Hematopoietic multipotent progenitor cell treated with erythropoietin and hydrocortisone succinate and interleukin-3 and kit ligand, for 17 days (in vitro differentiated cells): Measurements from ENCODE around the gene GPR148.

Experiments used
- DNase-seq: peaks from one replicate; pipeline ENCODE4 v3.0.0-alpha.2; 2015; ENCODE audit warnings: low spot score

GPR148 gene

DNA sequence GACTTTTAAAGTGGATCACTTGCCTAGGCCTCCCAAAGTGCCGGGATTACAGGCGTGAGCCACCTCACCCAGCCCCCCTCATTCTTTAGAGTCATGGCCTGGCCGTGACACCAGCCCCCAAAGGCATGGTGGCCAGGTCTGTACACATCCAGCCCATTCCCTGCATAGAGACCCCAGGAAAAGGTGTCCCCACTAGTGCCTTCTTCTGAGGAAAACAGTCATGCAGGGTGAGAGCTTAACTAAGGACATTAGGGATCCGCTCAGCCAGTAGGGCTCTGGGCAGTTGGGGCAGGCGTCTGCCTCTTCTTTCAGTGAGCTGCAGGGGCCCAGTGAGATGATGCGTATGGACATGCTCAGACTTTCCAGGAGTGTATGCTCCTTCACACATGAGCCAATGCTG, 20.8 kb downstream of the GPR148 start:
- DNase-seq: no peak

DNA sequence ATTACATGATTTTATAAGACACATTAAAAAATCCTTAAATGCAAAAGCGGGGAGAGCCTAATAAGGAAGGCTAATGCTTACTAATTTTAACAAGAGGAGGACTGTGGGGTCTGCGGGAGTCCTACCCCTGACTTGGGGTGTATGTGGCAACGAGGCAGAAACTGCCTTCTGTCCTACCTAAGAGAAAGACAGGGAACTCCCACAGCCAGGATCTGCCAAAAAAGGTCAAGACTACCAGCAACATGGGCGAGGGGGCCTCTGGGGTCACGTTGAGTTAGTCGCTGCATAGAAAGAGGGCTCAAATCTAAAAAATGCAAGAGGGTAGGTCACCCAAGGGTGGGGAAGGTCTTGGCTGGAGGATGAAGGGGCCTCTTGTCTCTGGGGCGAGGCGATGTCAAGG, 25.9 kb downstream of the GPR148 start:
- DNase-seq: no peak

DNA sequence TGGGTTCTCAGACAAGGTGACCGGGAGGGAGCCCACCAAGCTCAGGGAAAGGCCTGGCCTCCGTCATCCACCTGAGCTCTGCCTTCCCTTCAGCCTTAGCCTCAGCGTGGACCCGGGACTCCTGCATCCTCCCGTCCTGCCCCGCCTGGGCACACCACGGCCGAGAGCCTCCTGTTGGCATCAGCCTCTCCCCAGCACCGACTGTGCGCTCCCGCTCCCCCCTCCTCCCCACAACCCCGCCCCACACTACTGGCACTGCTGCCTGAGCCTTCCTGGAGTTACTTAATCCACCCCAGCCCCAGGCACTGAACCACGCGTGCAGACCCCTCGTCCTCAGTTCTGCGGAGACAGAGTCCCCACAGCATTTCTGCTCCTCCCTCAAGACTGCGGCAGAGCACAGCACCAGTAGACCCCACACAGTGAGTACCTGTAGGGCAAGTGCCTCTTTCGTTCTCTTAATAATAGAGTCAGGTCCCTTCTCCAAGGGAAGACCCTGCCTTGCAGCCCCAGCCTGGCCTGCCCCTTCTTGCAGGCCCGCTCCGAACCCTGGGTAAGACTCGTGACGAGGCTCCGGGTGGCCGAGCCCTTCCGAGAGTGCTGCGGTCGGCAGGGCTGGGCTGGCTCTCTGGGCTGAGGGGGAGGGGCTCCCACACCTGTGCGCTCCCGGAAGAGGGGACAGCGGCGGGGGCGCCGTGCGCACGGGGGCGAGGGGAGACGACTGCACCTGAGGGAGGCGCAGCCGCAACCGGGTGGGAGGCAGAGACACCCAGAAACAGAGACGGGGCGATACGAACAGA, 26.6 kb downstream of the GPR148 start, which contains the start of gene AMER3:
Gene AMER3 (plus strand): TSS at position 285 of the 797 bp plus-strand sequence. CDS start 6,533 bp downstream, outside the sequence.
- no peak for DNase-seq

DNA sequence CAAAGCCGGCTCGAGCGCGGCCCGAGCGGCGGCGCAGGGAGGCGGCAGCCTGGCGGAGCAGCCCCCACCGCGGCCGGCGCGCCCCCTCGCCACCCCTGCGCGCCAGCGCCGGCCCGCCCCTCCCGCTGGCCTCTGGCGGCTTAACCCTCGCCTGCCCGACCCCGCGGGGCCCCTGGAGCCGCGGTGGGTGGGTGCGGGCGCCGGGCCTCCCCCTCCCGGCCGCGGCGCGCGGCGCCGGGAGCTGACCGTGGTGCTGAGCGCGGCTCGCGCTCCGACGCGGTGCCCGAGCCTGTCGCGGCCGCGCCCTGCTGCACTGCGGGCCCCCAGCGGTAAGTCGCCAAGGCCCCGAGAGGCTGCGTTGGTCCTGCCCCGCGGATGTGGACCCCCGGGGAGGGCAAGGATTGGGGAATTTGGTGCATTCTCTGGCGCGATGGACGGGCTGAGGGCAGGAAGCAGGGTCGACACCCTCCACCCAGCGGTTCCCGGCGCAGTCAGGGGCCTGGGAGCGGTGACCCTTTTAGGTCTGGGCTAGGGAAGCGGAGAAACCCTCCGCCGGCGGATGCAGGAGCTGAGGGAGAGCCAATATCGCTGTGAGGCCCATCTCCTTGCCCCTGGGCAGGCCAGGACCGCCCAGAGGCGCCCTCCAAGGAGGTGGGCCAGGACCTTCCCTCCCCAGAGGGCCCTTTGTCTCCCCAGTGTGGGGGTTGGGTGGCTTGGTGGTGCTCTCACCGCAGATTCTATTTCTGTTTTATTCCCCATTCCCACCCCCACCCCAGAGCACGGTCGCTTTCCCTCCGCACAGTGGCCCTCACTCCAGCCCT, 27.4 kb downstream of the GPR148 start:
- DNase-seq: no peak

DNA sequence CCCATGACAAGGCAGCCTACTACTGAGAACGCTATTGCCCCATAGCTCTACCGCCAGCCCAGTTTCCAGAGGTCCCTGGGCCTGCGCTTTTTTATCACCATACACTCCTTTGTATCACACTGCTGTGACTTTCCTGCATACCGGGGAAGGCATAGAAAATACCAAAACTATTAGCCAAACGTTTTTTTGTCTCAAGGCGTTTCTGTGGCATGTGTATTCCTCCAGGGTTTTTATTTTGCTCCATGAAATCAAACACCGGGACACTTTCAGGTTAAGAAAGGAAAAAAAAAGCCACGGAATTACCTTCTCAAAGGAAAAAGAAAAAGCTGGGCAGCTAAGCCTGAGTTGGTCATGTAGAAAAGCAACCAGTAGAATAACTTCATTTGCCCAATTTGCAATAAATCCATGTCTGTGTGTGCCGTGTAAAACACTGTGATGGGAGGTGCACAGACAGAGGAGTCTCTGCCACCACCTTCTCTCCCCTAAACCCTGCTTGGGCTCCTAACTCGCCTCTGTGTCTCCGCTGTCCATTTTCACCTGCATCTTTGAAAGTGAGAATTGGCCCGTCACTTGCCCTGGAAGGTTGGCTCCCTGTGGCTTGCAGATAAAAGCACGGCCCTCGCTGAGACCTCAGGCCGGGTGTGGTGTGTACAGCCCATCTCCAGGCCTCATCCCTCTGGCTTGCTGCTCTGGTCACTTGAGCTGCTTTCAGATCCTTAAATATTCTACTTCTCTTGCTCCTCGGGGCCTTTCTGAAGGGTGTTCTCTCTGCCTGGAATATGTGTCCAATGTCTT, 28.2 kb downstream of the GPR148 start:
- no peak for DNase-seq

DNA sequence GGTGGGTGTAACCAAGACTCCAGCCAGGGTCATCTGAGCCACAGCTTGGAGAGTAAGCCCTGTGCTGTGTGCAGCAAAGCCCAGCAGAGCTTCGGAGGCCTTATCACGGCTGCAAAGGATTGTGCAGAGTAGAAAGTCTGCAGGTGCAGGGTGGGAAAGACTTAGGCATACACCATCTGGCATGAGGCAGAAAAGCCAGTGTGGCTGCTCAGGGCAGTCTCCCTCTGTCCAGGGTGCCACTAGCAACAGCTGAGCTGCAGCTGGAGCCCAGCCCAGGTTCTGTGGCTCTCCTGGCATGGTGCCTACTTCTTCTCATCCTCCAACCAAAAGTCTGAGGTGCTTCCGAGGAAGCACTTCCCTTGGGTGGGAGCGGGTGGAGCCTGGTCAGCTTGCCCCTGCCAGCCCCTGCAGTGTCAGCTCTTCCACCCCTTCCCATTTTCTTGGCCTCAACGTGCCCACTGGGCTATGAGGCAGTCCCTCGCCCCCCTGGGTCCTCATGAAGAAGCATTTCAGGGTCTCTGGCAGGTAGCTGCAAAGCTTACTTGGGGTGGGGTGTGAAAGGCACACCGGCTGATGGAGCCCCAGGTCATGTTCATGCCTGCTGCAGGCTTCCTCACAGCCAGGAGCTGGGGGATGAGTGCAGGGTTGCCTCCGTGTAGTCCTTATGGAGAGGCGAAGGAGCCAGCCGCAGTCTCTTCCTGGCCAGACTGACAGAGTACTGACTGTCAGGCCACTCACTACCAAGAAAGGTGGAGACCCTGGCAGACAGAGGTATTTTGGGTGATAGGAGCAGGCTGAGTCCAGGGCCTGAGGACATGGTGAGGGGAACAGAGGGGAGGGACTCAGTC, 31.3 kb downstream of the GPR148 start:
- no peak for DNase-seq

DNA sequence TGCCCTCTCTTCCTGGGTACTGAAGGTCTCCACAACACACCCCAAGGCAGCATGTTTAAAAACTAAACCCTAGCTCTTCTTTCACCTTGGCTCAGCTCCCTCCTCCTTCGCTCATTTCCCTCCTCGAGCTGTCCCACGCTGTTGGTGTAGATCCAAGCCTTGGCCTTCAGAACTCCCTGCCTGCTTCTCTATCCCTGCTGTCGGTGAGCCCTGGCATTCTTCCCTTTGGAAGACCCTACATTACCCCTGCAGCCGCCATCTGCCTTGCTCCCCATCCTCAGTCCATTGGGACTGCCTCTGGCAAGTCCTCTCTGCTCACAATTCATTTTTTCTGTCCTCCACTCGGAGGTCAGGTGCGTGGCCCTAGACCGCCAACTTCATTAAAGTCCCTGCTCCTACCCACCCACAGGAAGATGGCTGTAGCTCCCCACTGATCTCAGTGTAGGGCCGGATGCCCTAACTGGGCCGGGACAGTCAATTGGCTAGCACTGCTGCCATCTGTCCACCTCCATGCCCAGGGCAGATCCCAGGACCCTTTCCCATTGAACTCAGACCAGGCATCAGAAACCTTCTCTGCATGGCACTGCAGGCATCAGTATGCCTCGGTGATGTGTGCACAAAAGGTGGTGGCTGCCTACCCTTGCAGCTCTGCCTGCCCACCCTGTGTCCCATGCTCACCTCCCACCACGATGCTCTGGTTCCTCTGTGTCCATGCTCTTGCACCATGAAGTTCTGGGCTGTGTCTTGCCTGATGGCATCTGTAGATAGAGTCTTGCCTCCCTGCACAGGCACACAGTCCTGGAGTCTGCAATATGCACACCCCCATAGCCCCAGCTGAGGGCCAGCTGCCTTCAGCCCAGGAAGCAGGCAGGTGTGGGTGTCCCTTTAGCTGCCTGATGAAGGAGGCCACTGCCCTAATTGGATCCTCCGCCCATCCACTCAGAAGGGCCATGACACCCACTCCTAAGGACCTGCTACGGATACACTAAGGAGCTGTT, 32.2 kb downstream of the GPR148 start:
- DNase-seq: no peak

DNA sequence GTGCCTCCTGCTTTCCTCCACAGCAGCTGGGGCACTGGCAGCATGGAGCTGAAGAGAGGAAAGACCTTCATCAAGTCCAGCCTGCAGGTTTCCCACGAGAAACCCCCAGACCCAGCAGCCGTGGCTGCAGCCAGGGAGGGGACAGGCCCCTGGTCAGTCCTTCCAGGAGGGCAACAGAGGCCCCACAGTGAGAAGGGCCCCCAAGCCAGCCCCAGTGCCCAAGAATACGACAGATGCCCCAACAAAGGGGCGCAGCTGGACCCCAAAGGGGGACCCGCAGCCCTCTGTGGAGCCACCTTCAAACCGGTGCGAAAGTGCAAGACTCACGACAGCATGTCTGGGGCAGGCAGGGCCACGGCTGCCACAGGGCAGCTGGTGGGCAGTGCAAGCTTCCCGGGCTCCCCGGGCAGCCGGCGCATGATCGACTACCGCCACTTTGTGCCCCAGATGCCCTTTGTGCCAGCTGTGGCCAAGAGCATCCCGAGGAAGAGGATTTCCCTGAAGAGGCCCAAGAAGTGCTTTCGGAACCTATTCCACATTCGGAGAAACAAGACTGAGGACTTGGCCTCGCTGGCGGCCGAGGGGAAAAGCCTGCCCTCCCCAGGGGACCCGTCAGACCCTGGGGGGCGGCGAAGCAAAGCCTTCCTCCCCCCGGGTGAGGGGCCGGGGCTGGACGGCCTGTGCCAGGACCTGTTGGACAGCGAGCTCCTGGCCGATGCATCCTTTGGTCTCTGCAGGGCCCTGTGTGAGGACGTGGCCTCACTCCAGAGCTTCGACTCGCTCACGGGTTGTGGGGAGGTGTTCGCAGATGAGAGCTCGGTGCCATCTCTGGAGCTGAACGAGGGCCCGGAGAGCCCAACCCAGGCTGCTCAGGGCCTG, 33.4 kb downstream of the GPR148 start:
- no peak for DNase-seq

DNA sequence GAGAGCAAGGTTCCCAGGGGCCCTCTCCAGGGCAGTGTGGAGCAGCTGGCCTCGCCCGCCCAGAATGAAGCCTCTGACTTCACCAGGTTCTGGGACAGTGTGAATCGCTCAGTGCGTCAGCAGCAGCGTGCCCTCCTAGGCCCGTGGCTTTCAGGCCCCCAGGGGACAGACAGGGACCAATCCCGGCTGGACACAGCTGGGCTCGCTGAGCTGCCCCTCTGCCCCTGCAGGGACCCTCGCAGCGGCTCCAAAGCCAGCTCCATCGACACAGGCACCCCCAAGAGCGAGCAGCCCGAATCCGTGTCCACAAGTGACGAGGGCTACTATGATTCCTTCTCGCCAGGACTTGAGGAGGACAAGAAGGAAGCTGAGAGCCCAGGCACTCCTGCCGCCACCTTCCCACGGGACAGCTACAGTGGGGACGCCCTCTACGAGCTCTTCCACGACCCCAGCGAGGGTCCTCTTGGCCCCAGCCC, 34.1 kb downstream of the GPR148 start:
- no peak for DNase-seq

DNA sequence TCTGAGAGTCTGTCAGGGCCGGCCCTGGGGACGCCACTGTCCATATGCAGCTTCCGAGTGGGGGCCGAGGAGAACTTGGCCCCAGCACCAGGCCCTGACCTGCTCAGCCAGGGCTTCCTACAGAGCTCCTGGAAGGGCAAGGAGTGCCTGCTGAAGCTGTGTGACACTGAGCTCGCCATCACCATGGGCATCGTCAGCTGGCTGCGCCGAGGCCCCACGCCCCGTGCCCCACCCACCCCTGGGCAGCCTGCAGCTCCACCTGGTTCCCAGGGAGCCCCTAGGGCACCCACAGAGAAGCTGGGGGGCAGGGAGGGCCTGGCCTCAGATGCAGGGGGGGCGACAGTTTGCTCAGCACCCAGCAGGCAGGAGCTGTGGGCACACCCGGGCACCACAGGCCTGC, 34.5 kb downstream of the GPR148 start:
- DNase-seq: no peak

DNA sequence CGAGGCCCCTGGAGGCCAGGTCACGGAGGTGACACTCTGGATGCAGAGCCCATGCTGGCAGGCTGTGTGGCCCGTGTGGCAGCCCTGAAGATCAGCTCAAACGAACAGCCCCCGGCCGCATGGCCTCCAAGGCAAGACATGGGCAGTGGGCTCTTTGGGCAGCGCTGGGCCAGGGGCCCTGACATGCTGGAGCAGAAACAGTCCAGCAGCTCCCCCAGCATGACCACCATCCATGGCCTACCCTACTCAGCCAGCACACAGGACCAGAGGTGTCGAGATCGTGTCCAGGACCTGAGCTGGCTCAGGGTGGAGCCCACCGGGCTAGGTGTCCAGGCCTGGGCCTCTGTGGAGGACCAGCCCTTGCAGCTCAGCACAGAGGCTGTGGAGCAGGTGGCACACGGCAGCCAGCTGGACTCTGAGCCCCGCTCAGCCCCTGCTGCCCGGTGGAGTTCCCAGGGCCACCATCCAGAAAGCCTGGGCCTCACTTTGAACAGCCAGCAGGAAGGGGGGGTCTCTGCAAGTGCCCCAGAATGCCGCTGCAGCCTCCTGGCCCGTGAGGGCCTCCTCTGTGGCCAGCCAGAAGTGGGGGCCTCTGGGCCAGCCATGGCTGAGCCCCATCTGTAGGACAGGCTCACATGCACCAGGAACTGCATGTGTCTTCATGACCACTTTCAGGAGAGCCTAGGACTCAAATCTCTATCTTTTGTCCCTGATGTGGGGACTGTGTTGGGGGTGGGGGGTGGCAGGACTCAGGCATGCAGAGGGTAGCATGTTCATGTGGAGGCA, 35.4 kb downstream of the GPR148 start:
- no peak for DNase-seq

DNA sequence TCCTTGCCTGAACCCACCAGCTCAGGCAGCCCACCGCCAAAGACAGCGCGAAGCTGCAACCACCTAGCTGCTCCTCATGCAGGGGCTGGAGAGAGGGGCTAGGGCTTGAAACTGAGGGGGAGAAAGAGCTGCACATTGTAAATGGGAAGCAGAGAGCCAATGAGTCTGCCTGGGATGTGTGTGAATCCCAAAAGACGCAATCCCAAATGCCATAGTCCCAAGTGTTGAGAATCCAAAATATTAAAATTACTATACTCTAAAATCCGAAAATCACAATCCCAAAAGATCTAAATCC, 35.9 kb downstream of the GPR148 start:
- no peak for DNase-seq

DNA sequence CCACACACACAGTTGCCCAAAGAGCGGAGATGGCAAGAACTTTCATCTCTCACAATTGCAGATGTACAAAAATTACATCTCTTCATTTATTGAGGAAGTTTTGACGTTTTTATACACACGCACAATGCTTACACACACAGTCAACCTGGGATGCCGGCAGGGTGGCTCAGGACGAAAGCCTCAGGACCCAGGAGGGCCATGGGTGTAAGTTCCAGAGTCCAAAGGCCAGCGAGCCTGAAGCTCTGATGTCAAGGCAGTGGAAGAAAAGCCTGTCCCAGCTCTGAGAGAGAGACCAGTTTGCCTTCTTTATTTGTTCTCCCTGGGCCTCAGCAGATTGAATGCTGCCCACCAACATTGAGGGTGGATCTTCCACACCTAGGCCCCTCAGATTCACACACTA, 36.6 kb downstream of the GPR148 start:
- no peak for DNase-seq

DNA sequence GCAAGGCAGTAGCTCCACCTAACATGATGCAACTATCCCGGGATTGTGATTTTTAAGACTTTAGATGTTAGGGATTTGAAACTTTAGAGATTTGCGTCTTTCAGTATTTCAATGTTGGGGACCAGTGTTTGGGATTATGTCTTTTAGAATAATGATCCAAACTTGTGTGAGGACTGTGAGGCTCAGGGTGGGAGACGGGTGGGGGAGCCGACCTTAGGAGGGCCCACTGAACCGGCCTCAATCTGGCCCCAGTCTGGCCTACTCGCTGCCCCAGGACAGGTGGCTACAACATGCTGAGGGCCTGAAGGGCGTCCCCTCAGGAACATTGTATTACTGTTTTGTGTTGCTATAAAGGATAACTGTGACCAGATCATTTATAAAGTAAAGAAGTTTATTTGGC, 37.2 kb downstream of the GPR148 start:
- DNase-seq: no peak

DNA sequence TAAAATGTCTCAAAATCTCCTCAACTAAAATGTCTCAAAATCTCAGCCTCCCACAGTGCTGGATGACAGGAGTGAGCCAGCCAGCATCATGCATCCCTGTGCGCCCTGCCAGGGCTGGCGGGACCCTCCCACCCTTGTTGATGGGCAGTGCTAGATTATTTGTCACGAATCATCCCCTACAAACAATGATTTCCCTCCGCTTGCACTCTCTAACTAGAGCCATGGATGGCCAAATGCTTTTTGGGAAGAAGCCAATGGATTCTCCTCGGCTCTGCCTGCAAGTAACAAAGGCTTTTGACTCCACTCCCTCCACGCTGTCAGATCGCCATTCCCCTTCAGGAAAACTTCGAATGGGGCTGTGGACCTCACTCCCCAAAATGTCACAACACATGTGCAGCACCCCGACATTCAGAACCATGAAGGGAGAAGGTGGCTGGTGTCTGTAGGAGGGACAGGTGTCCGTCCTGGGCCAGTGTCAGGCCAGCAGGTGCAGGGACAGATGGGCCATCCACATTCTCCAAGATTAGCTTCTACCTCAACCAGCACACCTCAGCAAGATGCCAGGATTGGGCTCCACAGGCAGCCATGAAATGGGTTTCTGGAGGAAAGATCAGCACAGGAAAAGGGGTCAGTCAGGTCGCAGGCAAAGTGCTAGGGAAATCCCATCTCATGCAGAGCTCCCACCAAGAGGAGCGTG, 38.0 kb downstream of the GPR148 start:
- no peak for DNase-seq

DNA sequence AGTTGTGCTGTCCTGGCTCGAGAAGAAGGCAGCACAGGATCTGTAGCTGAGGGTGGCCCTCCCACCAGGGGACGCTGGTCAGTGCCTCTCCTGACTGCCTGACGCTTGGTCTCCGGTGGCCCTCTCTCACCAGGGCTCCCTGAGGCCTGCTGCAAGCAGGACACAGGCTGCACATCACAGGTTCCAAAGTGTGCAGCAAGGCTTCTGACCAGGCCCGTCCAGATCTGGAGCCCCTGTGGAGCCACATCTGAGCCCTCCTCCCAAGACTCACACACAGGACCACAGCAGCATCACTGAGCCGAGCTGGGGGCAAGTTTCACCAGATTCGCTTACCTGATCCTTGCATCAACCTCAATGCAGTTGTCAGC, 38.5 kb downstream of the GPR148 start:
- no peak for DNase-seq

DNA sequence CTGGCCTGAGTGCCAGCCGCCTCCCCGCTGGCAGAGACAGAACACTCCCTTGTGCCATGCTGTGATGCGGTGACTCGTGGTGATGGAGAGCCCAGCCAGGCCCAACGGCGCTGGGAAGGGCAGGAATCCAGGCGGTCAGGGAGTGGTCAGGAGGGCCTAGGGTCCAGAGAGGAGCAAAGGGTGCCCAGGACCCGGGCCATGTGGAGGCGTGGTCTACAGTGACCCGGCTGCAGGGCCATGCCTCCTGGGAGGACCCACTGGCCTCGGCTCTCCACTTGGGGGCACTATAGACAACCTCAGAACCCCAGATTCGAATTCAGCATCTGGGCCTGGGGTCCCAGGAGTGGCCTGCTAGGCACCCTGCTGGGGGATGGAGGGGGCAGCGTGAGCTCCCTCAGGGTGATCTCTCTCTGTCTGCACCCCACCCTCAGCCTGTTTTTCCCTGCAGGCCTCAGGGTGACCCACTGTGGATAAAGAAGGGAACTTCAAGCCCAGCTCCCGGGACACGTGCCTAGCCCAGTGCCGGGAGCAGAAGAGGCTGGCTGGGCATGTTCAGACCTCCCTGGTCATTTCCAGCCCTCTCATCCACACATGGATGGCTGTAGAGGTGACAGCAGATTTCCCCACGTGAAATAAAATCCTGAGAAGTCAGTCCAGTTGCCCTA, 39.5 kb downstream of the GPR148 start:
- DNase-seq: no peak
